GM12801 (cell line): ENCODE results near the gene NFIB.

ENCODE experiments used
- TF ChIP-seq, protein P1 (sequence below): IDR thresholded peaks from one replicate; pipeline ENCODE4 v1.5.1; 2011; ENCODE audit warnings: control low read depth; ENCODE audit not compliant: insufficient read length; ENCODE audit errors: extremely low read depth

NFIB gene

DNA sequence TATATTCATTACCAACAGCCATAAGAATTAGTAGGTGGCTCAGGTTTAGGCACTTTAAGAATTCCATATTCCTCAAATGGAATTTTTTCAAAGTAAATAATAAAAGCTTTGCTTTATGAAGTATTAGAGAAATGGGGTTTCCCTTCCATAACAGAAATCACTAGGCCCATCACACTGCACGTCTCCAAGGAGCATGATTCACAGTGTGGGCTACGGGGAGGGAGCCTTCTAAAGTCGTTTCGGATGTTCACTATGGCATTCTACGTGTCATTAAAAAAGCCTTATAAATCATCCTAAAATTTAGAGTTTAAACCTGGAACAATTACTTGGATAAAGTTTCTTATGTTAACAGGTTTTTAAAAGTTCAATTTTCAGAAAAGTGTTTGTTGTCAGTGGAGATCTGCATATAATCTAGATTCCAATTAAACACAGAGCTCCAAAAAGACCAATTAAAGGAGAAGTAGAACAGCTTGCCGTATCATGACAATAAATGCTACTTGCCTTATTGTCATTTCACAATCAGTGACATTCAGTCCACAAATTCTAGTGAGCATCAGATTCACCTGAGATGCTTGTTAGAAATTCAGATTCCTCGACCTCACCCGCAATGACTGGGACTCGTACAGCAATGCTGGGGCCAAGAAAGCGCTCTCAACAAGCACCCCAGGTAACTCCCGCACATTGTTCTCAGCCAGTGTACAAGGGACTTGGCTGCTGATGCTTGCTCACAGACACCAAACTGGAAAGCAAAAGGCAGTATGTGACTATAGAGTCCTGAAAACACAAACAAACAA lies 115.7 kb downstream of the NFIB start:
- TF ChIP-seq, protein P1, sequence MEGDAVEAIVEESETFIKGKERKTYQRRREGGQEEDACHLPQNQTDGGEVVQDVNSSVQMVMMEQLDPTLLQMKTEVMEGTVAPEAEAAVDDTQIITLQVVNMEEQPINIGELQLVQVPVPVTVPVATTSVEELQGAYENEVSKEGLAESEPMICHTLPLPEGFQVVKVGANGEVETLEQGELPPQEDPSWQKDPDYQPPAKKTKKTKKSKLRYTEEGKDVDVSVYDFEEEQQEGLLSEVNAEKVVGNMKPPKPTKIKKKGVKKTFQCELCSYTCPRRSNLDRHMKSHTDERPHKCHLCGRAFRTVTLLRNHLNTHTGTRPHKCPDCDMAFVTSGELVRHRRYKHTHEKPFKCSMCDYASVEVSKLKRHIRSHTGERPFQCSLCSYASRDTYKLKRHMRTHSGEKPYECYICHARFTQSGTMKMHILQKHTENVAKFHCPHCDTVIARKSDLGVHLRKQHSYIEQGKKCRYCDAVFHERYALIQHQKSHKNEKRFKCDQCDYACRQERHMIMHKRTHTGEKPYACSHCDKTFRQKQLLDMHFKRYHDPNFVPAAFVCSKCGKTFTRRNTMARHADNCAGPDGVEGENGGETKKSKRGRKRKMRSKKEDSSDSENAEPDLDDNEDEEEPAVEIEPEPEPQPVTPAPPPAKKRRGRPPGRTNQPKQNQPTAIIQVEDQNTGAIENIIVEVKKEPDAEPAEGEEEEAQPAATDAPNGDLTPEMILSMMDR, result no peak

DNA sequence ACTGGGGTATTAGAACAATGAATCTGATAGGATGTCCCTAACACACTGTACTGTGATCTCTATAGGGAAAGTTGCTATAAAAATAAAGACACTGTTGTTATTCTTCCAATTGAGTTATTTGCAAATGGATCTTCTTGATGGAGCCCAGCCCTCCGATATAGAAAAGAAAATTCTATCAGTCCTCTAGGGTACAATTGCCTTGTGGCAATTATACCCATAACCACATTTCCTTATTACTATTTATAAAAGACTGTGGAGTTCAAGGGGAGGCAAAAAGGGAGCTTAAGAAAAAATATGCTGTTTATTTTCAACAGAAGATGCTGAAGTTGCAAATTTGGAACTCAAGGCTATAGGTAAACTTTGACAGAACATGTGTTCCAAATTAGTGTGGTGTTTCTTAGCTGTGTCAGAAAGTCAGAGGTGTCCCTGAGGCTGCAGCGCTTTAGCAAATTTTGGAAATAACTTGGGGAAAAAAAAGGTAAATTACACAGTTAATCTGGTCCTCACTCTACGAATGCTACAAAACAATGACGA lies 116.5 kb downstream of the NFIB start:
- TF ChIP-seq, protein P1, result no peak

DNA sequence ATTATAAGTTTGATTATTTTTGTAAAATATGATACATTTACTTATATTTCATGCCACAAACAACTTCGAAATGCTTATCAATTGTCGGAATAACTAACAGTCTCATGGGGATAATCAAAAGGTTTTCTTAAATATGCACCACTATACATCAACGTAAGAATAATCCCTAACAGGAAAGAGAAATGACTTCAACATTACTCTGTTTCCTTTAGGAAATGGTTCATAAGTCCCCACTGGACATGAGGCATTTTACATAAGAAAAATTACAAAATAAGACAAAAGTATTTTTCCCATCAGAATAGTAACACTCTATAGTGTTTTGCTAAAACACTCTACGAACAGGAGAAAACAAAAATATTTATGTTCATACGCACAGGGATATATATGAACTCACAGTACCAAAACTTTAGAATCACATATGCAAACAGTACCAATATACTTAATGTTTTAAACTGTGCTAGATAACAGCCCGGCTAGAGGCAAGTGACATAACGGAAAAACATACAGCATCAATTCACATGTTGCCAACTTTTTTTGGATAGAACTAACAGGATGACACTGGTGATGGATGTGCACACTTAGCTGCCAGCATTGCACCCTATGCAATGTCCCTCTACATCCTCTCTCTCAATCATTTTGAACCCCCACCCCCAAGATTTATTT lies 120.5 kb downstream of the NFIB start:
- TF ChIP-seq, protein P1, result no peak

DNA sequence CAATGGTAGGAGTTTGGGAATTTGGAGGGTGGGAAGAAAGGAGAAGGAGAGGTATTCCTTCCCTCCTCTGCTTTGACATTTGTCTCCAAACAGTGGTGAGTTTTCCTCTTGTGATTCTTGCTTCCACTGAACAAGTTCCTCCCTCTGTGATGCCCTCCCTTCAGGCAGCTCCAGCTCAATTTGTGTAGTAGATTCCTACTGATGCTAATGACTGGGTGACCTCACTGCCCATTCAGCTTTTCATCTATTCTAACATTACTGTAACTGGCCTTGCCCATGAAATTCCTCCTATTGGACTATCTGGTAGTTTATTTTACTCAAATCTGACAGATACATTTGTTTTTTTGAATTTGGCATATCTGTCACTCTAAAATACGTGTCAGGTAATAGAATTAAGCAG lies 121.4 kb downstream of the NFIB start:
- TF ChIP-seq, protein P1, result no peak

DNA sequence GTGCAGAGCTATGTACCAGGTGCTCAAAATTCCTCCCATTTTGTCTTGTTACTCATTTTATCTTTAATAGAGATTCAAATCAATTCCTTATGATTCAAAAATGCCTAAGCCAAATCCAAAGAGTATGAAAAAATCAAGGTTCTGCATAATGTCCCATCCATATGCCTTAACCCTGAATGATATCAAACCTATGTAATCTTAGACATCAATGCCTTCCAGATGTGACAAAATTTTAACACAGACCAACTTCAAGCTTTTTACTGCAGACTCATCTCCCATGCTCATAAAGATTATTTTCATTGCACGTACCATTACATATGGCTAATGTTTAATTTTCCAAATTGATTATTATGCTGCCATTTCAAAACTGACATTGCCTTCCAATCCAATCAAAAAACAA lies 122.4 kb downstream of the NFIB start:
- TF ChIP-seq, protein P1, result no peak

DNA sequence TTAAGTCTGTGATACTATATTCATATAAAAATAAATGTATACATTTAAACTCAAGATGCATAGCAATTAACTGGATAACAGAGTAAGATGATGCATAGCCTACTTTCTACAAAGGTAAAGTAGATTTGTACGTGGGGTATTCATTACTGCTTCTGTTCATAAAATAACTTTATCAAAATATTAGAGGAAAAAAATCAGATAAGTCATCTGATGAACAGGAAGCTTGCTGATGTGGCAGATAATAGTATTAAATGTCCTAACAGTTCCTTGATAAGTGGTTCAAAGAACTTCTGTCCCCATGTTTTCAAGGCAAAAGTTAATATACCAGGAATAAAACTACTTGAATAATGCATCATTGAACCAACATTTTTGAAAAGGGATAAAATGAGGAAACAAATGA lies 123.7 kb downstream of the NFIB start:
- TF ChIP-seq, protein P1, result no peak

DNA sequence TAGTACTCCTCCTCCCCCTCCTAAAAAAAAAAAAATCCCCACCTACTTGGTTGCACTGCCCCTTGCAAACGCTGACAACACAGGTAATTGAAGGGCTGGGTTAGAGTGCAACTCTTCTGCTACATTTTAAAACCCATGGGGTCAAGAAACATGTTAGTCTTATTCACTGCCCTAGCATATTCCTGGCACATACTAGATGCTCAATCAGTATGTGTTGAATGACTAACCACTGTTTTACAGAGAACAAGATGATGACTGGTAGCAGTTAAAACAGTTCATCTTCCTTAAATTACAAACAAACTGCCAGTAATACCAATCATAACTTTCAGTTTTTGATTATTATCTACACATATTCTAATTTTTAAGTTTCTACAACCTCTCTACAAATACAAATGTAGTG lies 124.4 kb downstream of the NFIB start:
- TF ChIP-seq, protein P1, result no peak
